Measurements from ENCODE around the gene SELL. TPM values are rescaled to one million over a fixed set of nuclear protein-coding genes. Genes with fewer than 3 reads are reported as not detected.

SELL gene
- total RNA-seq, 1 donor, result under 0.01 TPM

DNA sequence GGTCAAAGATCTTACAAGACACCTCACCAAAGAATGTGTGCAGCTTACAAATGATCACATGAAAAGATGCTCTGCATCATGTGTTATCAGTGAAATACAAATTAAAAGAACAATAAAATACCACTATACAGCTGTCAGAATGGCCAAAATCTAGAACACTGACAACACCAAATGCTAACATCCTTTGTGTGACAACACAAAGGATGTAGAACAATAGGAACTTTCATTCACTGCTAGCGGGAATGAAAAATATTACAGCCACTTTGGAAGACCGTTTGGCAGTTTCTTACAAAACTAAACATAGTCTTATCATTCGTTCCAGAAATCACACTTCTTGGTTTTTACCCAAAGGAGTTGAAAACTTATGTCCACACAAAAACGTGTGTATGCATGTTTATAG lies 60.9 kb downstream of the SELL start:
- TF ChIP-seq, protein P1, sequence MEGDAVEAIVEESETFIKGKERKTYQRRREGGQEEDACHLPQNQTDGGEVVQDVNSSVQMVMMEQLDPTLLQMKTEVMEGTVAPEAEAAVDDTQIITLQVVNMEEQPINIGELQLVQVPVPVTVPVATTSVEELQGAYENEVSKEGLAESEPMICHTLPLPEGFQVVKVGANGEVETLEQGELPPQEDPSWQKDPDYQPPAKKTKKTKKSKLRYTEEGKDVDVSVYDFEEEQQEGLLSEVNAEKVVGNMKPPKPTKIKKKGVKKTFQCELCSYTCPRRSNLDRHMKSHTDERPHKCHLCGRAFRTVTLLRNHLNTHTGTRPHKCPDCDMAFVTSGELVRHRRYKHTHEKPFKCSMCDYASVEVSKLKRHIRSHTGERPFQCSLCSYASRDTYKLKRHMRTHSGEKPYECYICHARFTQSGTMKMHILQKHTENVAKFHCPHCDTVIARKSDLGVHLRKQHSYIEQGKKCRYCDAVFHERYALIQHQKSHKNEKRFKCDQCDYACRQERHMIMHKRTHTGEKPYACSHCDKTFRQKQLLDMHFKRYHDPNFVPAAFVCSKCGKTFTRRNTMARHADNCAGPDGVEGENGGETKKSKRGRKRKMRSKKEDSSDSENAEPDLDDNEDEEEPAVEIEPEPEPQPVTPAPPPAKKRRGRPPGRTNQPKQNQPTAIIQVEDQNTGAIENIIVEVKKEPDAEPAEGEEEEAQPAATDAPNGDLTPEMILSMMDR (IDR thresholded peaks at IDR 0.05; ENCODE audit: extremely low read depth, low read depth, low read length), result no peak
- H2AFZ ChIP-seq (ENCODE audit: low read length), result no peak overlapping the region

DNA sequence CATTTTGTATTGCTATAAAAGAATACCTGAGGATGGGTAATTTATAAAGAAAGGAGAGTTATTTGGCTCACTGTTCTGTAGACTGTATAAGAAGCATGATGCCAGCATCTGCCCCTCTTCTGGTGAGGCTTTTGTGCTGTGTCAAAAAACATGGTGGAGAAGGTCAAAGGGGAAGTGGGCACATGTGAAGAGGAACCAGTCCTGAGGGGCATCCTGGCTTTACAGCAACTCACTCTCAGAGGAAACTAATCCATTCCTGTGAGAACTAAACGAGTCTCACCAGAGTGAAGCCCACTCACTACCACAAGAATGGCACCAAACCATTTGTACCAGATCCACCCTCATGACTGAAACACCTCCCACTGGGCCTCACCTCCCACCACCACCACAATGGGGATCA lies 62.7 kb downstream of the SELL start:
- no peak overlapping the region for H2AFZ ChIP-seq (ENCODE audit: low read length)
- H3K4me3 ChIP-seq (ENCODE audit: insufficient read depth, low read length), result no peak overlapping the region
- no peak overlapping the region for H3K4me2 ChIP-seq (ENCODE audit: insufficient read depth, low read length)
- no peak overlapping the region for H3K27ac ChIP-seq (ENCODE audit: low read depth, low read length)
- no peaks in the 10 kb centered on the region for H3K4me1 ChIP-seq (ENCODE audit: insufficient read depth, low read length)
- H3K36me3 ChIP-seq (ENCODE audit: insufficient read depth, low read length), result no peaks in the 10 kb centered on the region
- TF ChIP-seq, protein P1 (IDR thresholded peaks at IDR 0.05; ENCODE audit: extremely low read depth, low read depth, low read length), result no peak
- no peak for DNase-seq (ENCODE audit: insufficient read length, low spot score, missing footprints)
- no peaks in the 10 kb centered on the region for H3K9me3 ChIP-seq (ENCODE audit: low read depth, low read length)
- H3K79me2 ChIP-seq (ENCODE audit: insufficient read depth, low read length), result no peaks in the 10 kb centered on the region
- H3K27me3 ChIP-seq (ENCODE audit: insufficient read depth, low read length), result no peaks in the 10 kb centered on the region
- H4K20me1 ChIP-seq (ENCODE audit: insufficient read depth, low read length), result no peaks in the 10 kb centered on the region

More for the DNA sequence above, 60.9 kb downstream of the SELL start:
- Histone ChIP-seq H3K4me2 (ENCODE audit: insufficient read depth, low read length) (no peak overlapping the region), H4K20me1 (ENCODE audit: insufficient read depth, low read length) (no peaks in the 10 kb centered on the region), H3K27me3 (ENCODE audit: insufficient read depth, low read length) (no peaks in the 10 kb centered on the region), H3K36me3 (ENCODE audit: insufficient read depth, low read length) (no peaks in the 10 kb centered on the region), H3K27ac (ENCODE audit: low read depth, low read length) (no peak overlapping the region), H3K79me2 (ENCODE audit: insufficient read depth, low read length) (no peaks in the 10 kb centered on the region), H3K4me3 (ENCODE audit: insufficient read depth, low read length) (no peak overlapping the region), H3K9me3 (ENCODE audit: low read depth, low read length) (no peaks in the 10 kb centered on the region), H3K4me1 (ENCODE audit: insufficient read depth, low read length) (no peaks in the 10 kb centered on the region)
- DNase-seq (ENCODE audit: insufficient read length, low spot score, missing footprints), result no peak

DNA sequence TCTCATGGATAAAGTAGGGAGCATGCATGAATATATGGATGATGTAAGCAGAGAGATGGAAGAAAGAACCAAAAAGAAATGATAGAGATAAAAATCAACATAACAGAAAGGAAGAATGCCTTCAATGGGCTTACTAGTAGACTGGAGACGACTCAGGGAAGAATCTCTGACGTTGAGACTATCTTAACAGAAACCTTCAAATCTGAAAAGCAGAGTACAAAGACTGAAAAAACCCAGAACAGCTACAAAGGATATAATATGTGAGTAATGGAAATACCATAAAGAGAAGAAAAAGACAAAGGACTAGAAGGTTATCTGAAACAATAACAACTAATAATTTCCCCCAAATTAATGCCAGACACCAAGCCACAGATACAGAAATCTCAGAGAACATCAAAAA lies 63.2 kb downstream of the SELL start:
- no peak overlapping the region for H2AFZ ChIP-seq (ENCODE audit: low read length)
- H3K4me2 ChIP-seq (ENCODE audit: insufficient read depth, low read length), result no peak overlapping the region
- TF ChIP-seq, protein P1 (IDR thresholded peaks at IDR 0.05; ENCODE audit: extremely low read depth, low read depth, low read length), result no peak
- H3K27me3 ChIP-seq (ENCODE audit: insufficient read depth, low read length), result no peaks in the 10 kb centered on the region
- H3K36me3 ChIP-seq (ENCODE audit: insufficient read depth, low read length), result no peaks in the 10 kb centered on the region
- DNase-seq (ENCODE audit: insufficient read length, low spot score, missing footprints), result no peak
- no peaks in the 10 kb centered on the region for H3K4me1 ChIP-seq (ENCODE audit: insufficient read depth, low read length)
- no peaks in the 10 kb centered on the region for H3K9me3 ChIP-seq (ENCODE audit: low read depth, low read length)
- no peaks in the 10 kb centered on the region for H4K20me1 ChIP-seq (ENCODE audit: insufficient read depth, low read length)
- H3K4me3 ChIP-seq (ENCODE audit: insufficient read depth, low read length), result no peak overlapping the region
- no peaks in the 10 kb centered on the region for H3K79me2 ChIP-seq (ENCODE audit: insufficient read depth, low read length)
- H3K27ac ChIP-seq (ENCODE audit: low read depth, low read length), result no peak overlapping the region

DNA sequence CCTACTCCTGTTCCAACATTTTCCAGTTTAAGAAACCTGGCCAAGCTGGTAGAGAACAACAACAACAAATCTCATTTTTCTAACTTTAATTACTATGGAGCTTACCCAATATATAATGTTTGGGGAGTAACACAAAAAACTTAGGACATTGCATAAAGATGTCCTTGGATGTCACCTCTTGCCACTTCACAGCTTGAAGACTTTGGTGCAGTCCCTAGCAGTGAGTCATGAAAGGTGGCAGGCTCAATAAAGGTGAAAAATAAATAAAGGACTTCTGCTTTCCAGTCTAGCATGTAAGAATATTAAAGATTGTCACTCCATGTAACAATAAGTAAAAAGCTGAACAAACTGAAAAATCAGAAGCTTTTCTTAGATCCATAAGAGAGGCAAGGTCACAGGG lies 63.9 kb downstream of the SELL start:
- Histone ChIP-seq H3K79me2 (ENCODE audit: insufficient read depth, low read length) (no peaks in the 10 kb centered on the region), H3K27ac (ENCODE audit: low read depth, low read length) (no peak overlapping the region), H3K36me3 (ENCODE audit: insufficient read depth, low read length) (no peaks in the 10 kb centered on the region), H3K4me3 (ENCODE audit: insufficient read depth, low read length) (no peak overlapping the region), H3K27me3 (ENCODE audit: insufficient read depth, low read length) (no peaks in the 10 kb centered on the region), H3K4me1 (ENCODE audit: insufficient read depth, low read length) (no peaks in the 10 kb centered on the region), H3K4me2 (ENCODE audit: insufficient read depth, low read length) (no peak overlapping the region), H2AFZ (ENCODE audit: low read length) (no peak overlapping the region), H4K20me1 (ENCODE audit: insufficient read depth, low read length) (no peaks in the 10 kb centered on the region), H3K9me3 (ENCODE audit: low read depth, low read length) (no peaks in the 10 kb centered on the region)
- TF ChIP-seq, protein P1 (IDR thresholded peaks at IDR 0.05; ENCODE audit: extremely low read depth, low read depth, low read length), result no peak
- no peak for DNase-seq (ENCODE audit: insufficient read length, low spot score, missing footprints)

Data from osteoblast (primary cell).